H1 (cell line): ENCODE results near the gene NAV2. TPM values are rescaled to one million over a fixed set of nuclear protein-coding genes. Genes with fewer than 3 reads are reported as not detected.

Source experiments
- CTCF ChIA-PET: fragments of 300-600 bp; sonication (Branson Sonifier 250); formaldehyde crosslinking; loops from one replicate; lab custom pipeline; 2021; ENCODE audit not compliant: partially characterized antibody; lab: Charles Lee
- POLR2A ChIA-PET: fragments of 300-600 bp; sonication (Branson Sonifier 250); formaldehyde crosslinking; loops from one replicate; lab custom pipeline; 2021; ENCODE audit warnings: inconsistent platforms; ENCODE audit not compliant: partially characterized antibody; lab: Charles Lee
- DNase-seq, 2 experiments: peaks; one replicate each; pipeline versions ENCODE4 v3.0.0 to v3.0.0-alpha.2; 2010 to 2022; ENCODE audit warnings: low spot score in 2 of 2, low read depth in 1 of 2, mixed read lengths in 1 of 2
- FAIRE-seq: peaks from 2 replicates; lab custom pipeline; 2011; peaks lifted over from hg19 to GRCh38; lab: Jason Lieb, UNC
- H2AFZ ChIP-seq: 2 replicates; pipeline ENCODE4 v1.8.1; 2012; ENCODE audit warnings: low read length, inconsistent platforms
- H2AK5ac ChIP-seq: 2 replicates; pipeline ENCODE4 v1.6.1; 2013; ENCODE audit warnings: low read depth, low read length
- H2BK120ac ChIP-seq: replicated peaks from 2 replicates; pipeline ENCODE3; 2013; ENCODE audit warnings: low read depth, low read length, inconsistent platforms
- H2BK12ac ChIP-seq: 2 replicates; pipeline ENCODE4 v1.6.1; 2013; ENCODE audit warnings: low read depth, low read length
- H2BK15ac ChIP-seq: 2 replicates; pipeline ENCODE4 v1.6.1; 2013; ENCODE audit warnings: low read length
- H2BK20ac ChIP-seq: 2 replicates; pipeline ENCODE4 v1.6.1; 2013; ENCODE audit warnings: low read length
- H2BK5ac ChIP-seq: 2 replicates; pipeline ENCODE4 v1.6.1; 2013; ENCODE audit warnings: low read depth, low read length
- H3K14ac ChIP-seq: 2 replicates; pipeline ENCODE4 v1.6.1; 2013; ENCODE audit warnings: inconsistent platforms; ENCODE audit not compliant: insufficient read length
- H3K18ac ChIP-seq: 2 replicates; pipeline ENCODE4 v1.6.1; 2013; ENCODE audit warnings: low read length; ENCODE audit errors: extremely low read depth
- H3K23ac ChIP-seq: 2 replicates; pipeline ENCODE4 v1.6.1; 2013; ENCODE audit warnings: inconsistent platforms; ENCODE audit not compliant: insufficient read length
- H3K23me2 ChIP-seq: 2 replicates; pipeline ENCODE4 v1.6.1; 2013; ENCODE audit warnings: low read depth, low read length
- H3K27ac ChIP-seq: 2 replicates; pipeline ENCODE4 v1.6.1; 2011; ENCODE audit warnings: low read depth, low read length, inconsistent platforms
- H3K27me3 ChIP-seq, 4 experiments: replicated peaks in 1 of 4; 1 replicate in 1 of 4; 2 replicates in 3 of 4; pipeline versions ENCODE4 v1.6.1 to v1.8.1; 2011 to 2013; ENCODE audit warnings: low read length in 3 of 4, mild to moderate bottlenecking in 3 of 4, inconsistent platforms in 2 of 4, mixed read lengths in 2 of 4, moderate library complexity in 1 of 4; ENCODE audit not compliant: control insufficient read depth in 3 of 4, insufficient read depth in 3 of 4; ENCODE audit errors: extremely low read depth in 1 of 4
- H3K36me3 ChIP-seq, 4 experiments: 2 replicates each; pipeline versions ENCODE4 v1.6.1 to v1.8.1; 2011 to 2013; ENCODE audit warnings: mild to moderate bottlenecking in 4 of 4, low read length in 3 of 4, moderate library complexity in 2 of 4, control low read depth in 1 of 4, inconsistent platforms in 1 of 4; ENCODE audit not compliant: insufficient read depth in 4 of 4, control insufficient read depth in 2 of 4
- H3K4ac ChIP-seq: replicated peaks from 2 replicates; pipeline ENCODE3; 2013; ENCODE audit warnings: low read length, low read depth, mixed read lengths, inconsistent platforms; ENCODE audit not compliant: insufficient read length
- H3K4me1 ChIP-seq, 4 experiments: replicated peaks in 1 of 4; 1 replicate in 1 of 4; 2 replicates in 3 of 4; pipeline versions ENCODE4 v1.6.1 to v1.8.1; 2011 to 2013; ENCODE audit warnings: low read length in 3 of 4, inconsistent platforms in 2 of 4, mixed read lengths in 1 of 4; ENCODE audit not compliant: insufficient read depth in 4 of 4, control insufficient read depth in 3 of 4
- H3K4me2 ChIP-seq, 2 experiments: 2 replicates each; pipeline versions ENCODE4 v1.6.1 to v1.8.1; 2011 to 2013; ENCODE audit warnings: low read depth in 2 of 2, low read length in 2 of 2, control low read depth in 1 of 2, inconsistent platforms in 1 of 2, mild to moderate bottlenecking in 1 of 2; ENCODE audit not compliant: insufficient read depth in 1 of 2
- H3K4me3 ChIP-seq, 4 experiments: fragments of 200-600, 300-600 bp in 1 of 4; sonication (generic), shearing (Covaris generic), sonication (Bioruptor Twin) in 1 of 4; 2 replicates each; pipeline versions ENCODE4 v1.5.1 to v1.8.1; 2011 to 2016; ENCODE audit warnings: low read length in 4 of 4, low read depth in 3 of 4, control low read depth in 2 of 4, inconsistent platforms in 2 of 4, mild to moderate bottlenecking in 2 of 4, mixed read lengths in 1 of 4, moderate library complexity in 1 of 4; ENCODE audit not compliant: insufficient read depth in 2 of 4; ENCODE audit errors: extremely low read depth in 1 of 4
- H3K56ac ChIP-seq: replicated peaks from 2 replicates; pipeline ENCODE3; 2013; ENCODE audit warnings: low read depth, mild to moderate bottlenecking, mixed read lengths, low read length, inconsistent platforms; ENCODE audit not compliant: insufficient read length
- H3K79me1 ChIP-seq: 2 replicates; pipeline ENCODE4 v1.6.1; 2013; ENCODE audit warnings: low read depth, low read length, control low read depth
- H3K79me2 ChIP-seq, 2 experiments: 2 replicates each; pipeline versions ENCODE4 v1.6.1 to v1.8.1; 2012 to 2013; ENCODE audit warnings: low read length in 2 of 2, mild to moderate bottlenecking in 2 of 2, inconsistent platforms in 1 of 2; ENCODE audit not compliant: insufficient read depth in 2 of 2, control insufficient read depth in 1 of 2
- H3K9ac ChIP-seq, 4 experiments: replicated peaks in 1 of 4; 1 replicate in 1 of 4; 2 replicates in 3 of 4; pipeline versions ENCODE4 v1.6.1 to v1.8.1; 2011 to 2013; ENCODE audit warnings: low read depth in 3 of 4, low read length in 3 of 4, control low read depth in 2 of 4, mild to moderate bottlenecking in 2 of 4, moderate library complexity in 2 of 4, inconsistent platforms in 1 of 4; ENCODE audit errors: extremely low read depth in 1 of 4
- H3K9me3 ChIP-seq, 2 experiments: 2 replicates each; pipeline versions ENCODE4 v1.6.1 to v1.8.1; 2012 to 2013; ENCODE audit warnings: mild to moderate bottlenecking in 2 of 2, moderate library complexity in 2 of 2, control low read depth in 1 of 2, inconsistent platforms in 1 of 2, low read depth in 1 of 2, low read length in 1 of 2, mixed read lengths in 1 of 2; ENCODE audit not compliant: insufficient read depth in 2 of 2
- H4K20me1 ChIP-seq, 2 experiments: replicated peaks in 1 of 2; 2 replicates each; pipeline versions ENCODE3 to v1.8.1; 2011 to 2013; ENCODE audit warnings: inconsistent platforms in 2 of 2, low read length in 2 of 2, mild to moderate bottlenecking in 1 of 2; ENCODE audit not compliant: insufficient read depth in 2 of 2, control insufficient read depth in 1 of 2
- H4K5ac ChIP-seq: 2 replicates; pipeline ENCODE4 v1.6.1; 2013; ENCODE audit warnings: low read length, low read depth, mixed read lengths, inconsistent platforms; ENCODE audit not compliant: insufficient read length
- H4K8ac ChIP-seq: 2 replicates; pipeline ENCODE4 v1.8.0; 2013; ENCODE audit warnings: mild to moderate bottlenecking, moderate library complexity, low read length, inconsistent platforms; ENCODE audit not compliant: insufficient read depth; ENCODE audit errors: extremely low read depth
- H4K91ac ChIP-seq: replicated peaks from 2 replicates; pipeline ENCODE3; 2013; ENCODE audit warnings: low read length, mixed read lengths, inconsistent platforms; ENCODE audit not compliant: insufficient read length
- WGBS, 2 experiments: shearing (Covaris generic) in 1 of 2; methylation state at CpG; one replicate each; pipeline versions ENCODE4 v1.1.6 to v1.1.7; 2013 to 2015; ENCODE audit warnings: low lambda C conversion rate in 2 of 2, mixed read lengths in 2 of 2, inconsistent platforms in 1 of 2, low coverage in 1 of 2, missing lambda C conversion rate in 1 of 2; ENCODE audit not compliant: insufficient replicate concordance in 2 of 2, insufficient coverage in 1 of 2, insufficient read length in 1 of 2; ENCODE audit errors: extremely low coverage in 1 of 2, missing lambda C conversion rate in 1 of 2; 5-methylcytosine and 5-hydroxymethylcytosine counted together
- polyA plus RNA-seq, 7 experiments: library from polyadenylated mRNA; depleted of rRNA in 3 of 7; stranded (reverse) in 5 of 7; unstranded in 2 of 7; fragments of >200 nt in 5 of 7; fragments of 200-250 nt in 2 of 7; gene quantifications; 1 replicate in 5 of 7; 2 replicates in 1 of 7; 4 replicates in 1 of 7; pipeline versions ENCODE4 v1.2.1 to v1.2.3, GENCODE V29; 2011 to 2013; ENCODE audit warnings: missing spikeins in 2 of 7, mixed read lengths in 2 of 7
- total RNA-seq: library from RNA; stranded (reverse); fragmentation: NEBNext Ultra II Directional; extraction: Animal tissue kit (Norgen Biotek cat#: 25700); gene quantifications from 2 replicates; pipeline ENCODE4 v1.2.1, GENCODE V29; 2021

NAV2 gene
- total and polyA plus RNA-seq, 2 of the 8 experiments (the other 6 are each of a cell fraction or from before 2014, with no cell fraction given): 35.6 to 73.6 TPM

GRCh38 chr11:19805376-19805775, 92.7 kb downstream of the NAV2 start:
- Histone ChIP-seq H2BK12ac (no peak overlapping the region), H2BK20ac (no peak overlapping the region), H4K91ac (no peak overlapping the region), H3K56ac (no peak overlapping the region), H3K9me3 (no peaks in the 10 kb centered on the region), H2BK5ac (no peak overlapping the region), H3K18ac (no peak overlapping the region), H3K23me2 (no peaks in the 10 kb centered on the region; the same call in 1 of the 2 replicates), H3K14ac (no peak overlapping the region), H3K27me3 (no peaks in the 10 kb centered on the region), H3K27ac (no peak overlapping the region), H2BK15ac (no peak overlapping the region), H2AK5ac (no peak overlapping the region), H2BK120ac (no peak overlapping the region), H4K5ac (no peak overlapping the region), H3K4me1 (peaks cover 19 to 35% (median 24%) of the 10 kb centered on the region in 4 experiments; a peak in 6 of 7 replicates), H4K20me1 (peaks cover 0 to 2% of the 10 kb centered on the region in 2 experiments), H3K79me2 (peaks cover 5 to 98% of the 10 kb centered on the region in 2 experiments; a peak in 3 of 4 replicates), H3K79me1 (peaks cover 4% of the 10 kb centered on the region; the same call in 1 of the 2 replicates), H4K8ac (no peak overlapping the region), H2AFZ (no peak overlapping the region), H3K23ac (no peak overlapping the region), H3K9ac (no peak overlapping the region), H3K4me3 (no peak overlapping the region), H3K4me2 (no peak overlapping the region), H3K36me3 (peaks cover 0 to 8% (median 2%) of the 10 kb centered on the region in 4 experiments; a peak in 3 of 8 replicates), H3K4ac (no peak overlapping the region)
- DNase-seq: no peak
- ChIA-PET POLR2A (no interaction called here), CTCF (interaction anchor here (0.7 to 3.7 kb wide), 4 partner anchors 8 to 241 kb away, joined by 5 to 13 read pairs (median 6); no protein-coding TSS in a partner anchor)
- 72% methylated on average over 5 of the region's 5 CpGs; no CpG with 5 or more reads in 1 of the 2 experiments for WGBS, 2 experiments
- FAIRE-seq: no peak
